ENCODE results near the gene ARHGEF4. TPM values are rescaled to one million over a fixed set of nuclear protein-coding genes. Genes with fewer than 3 reads are reported as not detected.

Gene ARHGEF4
- total and polyA plus RNA-seq, 7 experiments from 2014 or later = 2.0 to 4.4 (median 3.0) TPM; not detected in 1

- ChIA-PET POLR2A (no interaction called here), CTCF (interaction anchor here (2.8 kb wide), 1 partner anchor 77 kb away, joined by 55 read pairs; no protein-coding TSS in a partner anchor)
- Mint-ChIP-seq H3K9me3 (no peaks in the 10 kb centered on the region), H3K4me1 (peaks cover 0 to 15% (median 4%) of the 10 kb centered on the region in 7 donors), H3K36me3 (no peaks in the 10 kb centered on the region), H3K27ac (peak overlapping the region in 2 of 9 donors; percentile 38 to 51), H3K4me3 (no peak overlapping the region), H3K27me3 (peaks cover 0 to 20% (median 0%) of the 10 kb centered on the region in 5 donors)
- no peak for ATAC-seq
- Histone ChIP-seq H3K9me3 (ENCODE audit: control insufficient read depth in 2 of 3, low read length in 3 of 3) (no peaks in the 10 kb centered on the region), H3K36me3 (ENCODE audit: control insufficient read depth in 2 of 3, insufficient read depth in 3 of 3, low read length in 3 of 3) (peaks cover 0 to 3% (median 0%) of the 10 kb centered on the region in 3 experiments), H3K4me3 (ENCODE audit: low read length) (no peak overlapping the region), H3K27me3 (ENCODE audit: control insufficient read depth in 2 of 2, insufficient read depth in 2 of 2, low read length in 2 of 2) (no peaks in the 10 kb centered on the region), H3K4me1 (ENCODE audit: control insufficient read depth in 2 of 2, insufficient read depth in 2 of 2, low read length in 2 of 2) (peaks cover 0 to 3% of the 10 kb centered on the region in 2 donors), H3K27ac (ENCODE audit: low read depth, low read length) (no peak overlapping the region)
- intact Hi-C loops (cut with micrococcal nuclease) = loop anchor here (5.0 kb wide), 7 partner anchors 42 to 697 kb away; partner anchors contain the start of genes FAM168B (in 2 of the 2), ARHGEF4 (in 1 of the 2), MZT2A (in 1 of the 2) and MZT2B (in 1 of the 2)
- DNase-seq = no peak
Measured at GRCh38 chr2:130795431-130795830, 41.3 kb upstream of the ARHGEF4 start.

DNA sequence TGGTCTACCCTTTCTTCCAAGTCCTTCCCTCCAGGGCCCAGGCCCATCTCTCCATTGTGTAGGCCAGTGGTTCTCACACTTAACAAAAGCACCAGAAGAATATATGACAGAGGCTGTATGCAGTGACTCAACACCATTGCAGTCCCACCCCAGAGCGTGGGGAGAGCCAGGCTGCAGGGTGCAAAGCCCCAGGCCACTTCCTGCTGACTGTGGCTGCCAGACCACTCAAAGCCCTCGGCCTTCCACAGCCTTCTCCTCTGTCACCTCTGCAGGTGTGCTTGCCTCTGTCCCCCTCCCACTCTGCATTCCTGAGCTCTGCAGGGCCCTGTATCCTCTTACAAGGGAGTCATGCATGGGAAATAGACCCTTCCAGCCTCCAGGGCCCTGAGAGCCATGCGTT is 40.4 kb upstream of the ARHGEF4 start:
- no peaks in the 10 kb centered on the region for H3K9me3 Mint-ChIP-seq
- H3K27me3 Mint-ChIP-seq = peaks cover 0 to 20% (median 0%) of the 10 kb centered on the region in 5 donors
- no peaks in the 10 kb centered on the region for H3K9me3 ChIP-seq (ENCODE audit: control insufficient read depth in 2 of 3, low read length in 3 of 3)
- H3K4me3 ChIP-seq (ENCODE audit: low read length) = no peak overlapping the region
- POLR2A ChIA-PET = interaction anchor here (1.5 kb wide), 1 partner anchor 68 kb away, joined by 16 read pairs; the partner anchor contains the start of gene GPR148
- peaks cover 0 to 15% (median 4%) of the 10 kb centered on the region in 7 donors for H3K4me1 Mint-ChIP-seq
- H3K27ac Mint-ChIP-seq = no peak overlapping the region
- H3K27ac ChIP-seq (ENCODE audit: low read depth, low read length) = no peak overlapping the region
- H3K36me3 ChIP-seq (ENCODE audit: control insufficient read depth in 2 of 3, insufficient read depth in 3 of 3, low read length in 3 of 3) = peaks cover 0 to 3% (median 0%) of the 10 kb centered on the region in 3 experiments
- no peak for DNase-seq
- H3K27me3 ChIP-seq (ENCODE audit: control insufficient read depth in 2 of 2, insufficient read depth in 2 of 2, low read length in 2 of 2) = no peaks in the 10 kb centered on the region
- ATAC-seq = no peak
- CTCF ChIA-PET = interaction anchor here (2.8 kb wide), 1 partner anchor 76 kb away, joined by 55 read pairs; no protein-coding TSS in a partner anchor
- peaks cover 0 to 3% of the 10 kb centered on the region in 2 donors for H3K4me1 ChIP-seq (ENCODE audit: control insufficient read depth in 2 of 2, insufficient read depth in 2 of 2, low read length in 2 of 2)
- intact Hi-C loops (cut with micrococcal nuclease) = loop anchor here (2.0 to 5.0 kb wide), 8 partner anchors 41 to 697 kb away; partner anchors contain the start of genes FAM168B (in 2 of the 2), MZT2A (in 2 of the 2), ARHGEF4 (in 1 of the 2) and MZT2B (in 1 of the 2)
- H3K36me3 Mint-ChIP-seq = no peaks in the 10 kb centered on the region
- peak overlapping the region in 5 of 10 donors; percentile 5 to 54 (median 40) for H3K4me3 Mint-ChIP-seq

DNA sequence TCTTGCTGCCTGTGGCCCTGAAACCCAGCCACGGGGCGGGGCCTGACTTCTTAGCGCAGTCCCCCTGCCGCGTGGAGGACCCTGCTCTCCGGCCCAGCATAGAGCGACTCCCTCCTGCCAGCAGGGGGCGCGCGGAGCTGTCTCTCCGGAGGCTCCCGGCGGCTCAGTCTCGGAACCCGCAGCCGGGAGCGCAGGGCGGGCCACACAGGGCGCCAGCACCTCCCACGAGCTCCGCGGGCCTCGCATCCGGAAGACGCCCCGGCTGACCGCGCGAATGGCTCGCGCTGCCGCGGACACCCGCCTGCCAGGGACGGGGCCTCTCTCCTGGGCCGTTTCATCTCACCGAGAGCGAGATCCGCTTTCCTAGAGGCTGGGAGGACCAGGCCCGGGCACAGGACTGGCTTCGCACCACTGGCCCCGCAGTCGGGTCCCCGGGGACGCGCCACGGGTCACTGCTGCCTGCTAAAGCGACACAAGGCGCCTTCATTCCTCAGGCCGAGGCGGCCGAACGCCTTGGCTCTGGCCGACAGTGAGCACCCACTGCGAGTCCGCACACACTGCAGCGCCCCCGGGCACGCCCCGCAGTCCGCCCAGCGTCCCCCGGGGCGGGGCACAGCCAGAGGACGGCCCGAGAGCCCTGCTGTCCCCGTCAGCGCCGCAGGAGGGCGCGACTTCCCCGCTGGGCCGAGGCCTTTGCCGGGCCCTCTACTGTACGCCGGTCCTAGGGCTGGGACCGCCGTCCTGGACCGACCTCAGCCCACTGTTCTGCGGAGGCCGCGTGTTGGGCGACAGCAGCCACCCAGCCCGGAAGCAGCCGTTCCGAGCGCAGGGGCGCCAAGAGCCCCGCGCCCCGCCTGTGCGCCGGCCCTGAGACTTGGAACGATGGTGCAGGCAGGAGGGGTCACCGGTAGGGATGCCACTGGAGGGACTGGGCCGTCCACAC is 39.0 kb upstream of the ARHGEF4 start:
- peaks cover 0 to 3% of the 10 kb centered on the region in 2 donors for H3K4me1 ChIP-seq (ENCODE audit: control insufficient read depth in 2 of 2, insufficient read depth in 2 of 2, low read length in 2 of 2)
- Mint-ChIP-seq H3K4me3 (peak overlapping the region; percentile 58 to 82 (median 73)), H3K27ac (peak overlapping the region in 5 of 9 donors; percentile 8 to 78 (median 50)), H3K27me3 (peaks cover 0 to 15% (median 0%) of the 10 kb centered on the region in 5 donors), H3K36me3 (no peaks in the 10 kb centered on the region), H3K9me3 (no peaks in the 10 kb centered on the region), H3K4me1 (peaks cover 0 to 15% (median 4%) of the 10 kb centered on the region in 7 donors)
- peak overlapping the region; percentile 78 for H3K27ac ChIP-seq (ENCODE audit: low read depth, low read length)
- intact Hi-C loops (cut with micrococcal nuclease) = loop anchor here (1.0 to 5.0 kb wide), 17 partner anchors 27 to 920 kb away; partner anchors contain the start of genes FAM168B (in 2 of the 2), IMP4 (in 2 of the 2), MZT2A (in 2 of the 2) and SMPD4 (in 2 of the 2)
- peak; percentile 94 for ATAC-seq
- CTCF ChIA-PET = interaction anchor here (0.6 to 2.8 kb wide), 17 partner anchors 11 to 1769 kb away, joined by 3 to 55 read pairs (median 4); partner anchors contain the start of gene IMP4
- DNase-seq = peak; percentile 78 to 95 (median 88)
- POLR2A ChIA-PET = interaction anchor here (0.5 to 1.5 kb wide), 6 partner anchors 68 to 616 kb away, joined by 3 to 16 read pairs (median 4); partner anchors contain the start of genes GPR148, IMP4, MZT2B and SMPD4
- H3K4me3 ChIP-seq (ENCODE audit: low read length) = peak overlapping the region; percentile 97
- H3K9me3 ChIP-seq (ENCODE audit: control insufficient read depth in 2 of 3, low read length in 3 of 3) = no peaks in the 10 kb centered on the region
- H3K27me3 ChIP-seq (ENCODE audit: control insufficient read depth in 2 of 2, insufficient read depth in 2 of 2, low read length in 2 of 2) = no peaks in the 10 kb centered on the region
- H3K36me3 ChIP-seq (ENCODE audit: control insufficient read depth in 2 of 3, insufficient read depth in 3 of 3, low read length in 3 of 3) = peaks cover 0 to 3% (median 0%) of the 10 kb centered on the region in 3 experiments

DNA sequence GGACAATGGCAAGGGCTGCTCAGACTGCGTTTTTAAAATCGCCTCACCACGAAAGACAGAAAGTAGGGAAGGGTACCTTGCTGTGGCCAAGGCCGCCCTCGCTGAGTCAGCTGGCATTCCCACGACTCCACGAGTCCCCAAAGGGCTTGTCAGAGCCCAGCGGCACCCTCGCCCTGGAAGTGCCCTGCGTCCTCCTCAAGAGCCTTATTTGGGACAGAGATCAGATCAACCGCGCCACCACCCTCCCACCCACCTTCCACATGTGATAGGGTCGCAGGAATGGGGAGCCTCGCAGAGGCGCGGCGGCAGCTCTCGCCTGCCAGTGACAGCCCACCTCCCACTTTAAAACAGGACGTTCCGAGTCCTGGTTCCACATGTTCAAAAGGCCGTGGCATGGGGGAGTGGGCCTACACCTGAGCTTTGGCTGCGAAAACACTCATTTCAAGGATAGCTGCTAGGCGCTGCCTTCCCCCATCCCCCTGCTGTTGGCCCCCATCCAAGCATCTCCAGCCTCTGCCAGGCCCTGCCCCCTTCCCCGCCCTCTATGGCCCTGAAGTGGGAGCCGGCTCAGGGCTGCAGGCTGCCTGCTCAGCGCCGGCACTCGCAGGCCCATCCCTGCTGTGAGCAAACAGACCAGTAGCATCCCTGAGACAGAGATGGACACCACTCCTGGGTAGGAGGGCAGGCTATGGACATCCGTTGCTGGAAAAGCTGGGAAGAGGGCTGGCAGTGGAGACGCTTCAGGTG is 38.1 kb upstream of the ARHGEF4 start:
- Mint-ChIP-seq H3K36me3 (no peaks in the 10 kb centered on the region), H3K27ac (peak overlapping the region in 3 of 9 donors; percentile 34 to 78 (median 59)), H3K9me3 (no peaks in the 10 kb centered on the region), H3K27me3 (peaks cover 0 to 7% (median 0%) of the 10 kb centered on the region in 5 donors), H3K4me3 (peak overlapping the region; percentile 55 to 82 (median 71)), H3K4me1 (peaks cover 0 to 13% (median 4%) of the 10 kb centered on the region in 7 donors)
- CTCF ChIA-PET = interaction anchor here (0.8 to 1.9 kb wide), 4 partner anchors 22 to 122 kb away, joined by 3 to 8 read pairs (median 4); no protein-coding TSS in a partner anchor
- POLR2A ChIA-PET = no interaction called here
- intact Hi-C loops (cut with micrococcal nuclease) = loop anchor here (1.0 to 5.0 kb wide), 11 partner anchors 26 to 694 kb away; partner anchors contain the start of genes FAM168B (in 2 of the 2), ARHGEF4 (in 1 of the 2), IMP4 (in 1 of the 2) and MZT2A (in 1 of the 2)
- Histone ChIP-seq H3K4me1 (ENCODE audit: control insufficient read depth in 2 of 2, insufficient read depth in 2 of 2, low read length in 2 of 2) (peaks cover 0 to 3% of the 10 kb centered on the region in 2 donors), H3K27me3 (ENCODE audit: control insufficient read depth in 2 of 2, insufficient read depth in 2 of 2, low read length in 2 of 2) (no peaks in the 10 kb centered on the region), H3K27ac (ENCODE audit: low read depth, low read length) (peak overlapping the region; percentile 78), H3K36me3 (ENCODE audit: control insufficient read depth in 2 of 3, insufficient read depth in 3 of 3, low read length in 3 of 3) (peaks cover 0 to 3% (median 0%) of the 10 kb centered on the region in 3 experiments), H3K4me3 (ENCODE audit: low read length) (peak overlapping the region; percentile 97), H3K9me3 (ENCODE audit: control insufficient read depth in 2 of 3, low read length in 3 of 3) (no peaks in the 10 kb centered on the region)
- ATAC-seq (no peak), DNase-seq (peak in 2 of 9 donors; percentile 7 to 11)

DNA sequence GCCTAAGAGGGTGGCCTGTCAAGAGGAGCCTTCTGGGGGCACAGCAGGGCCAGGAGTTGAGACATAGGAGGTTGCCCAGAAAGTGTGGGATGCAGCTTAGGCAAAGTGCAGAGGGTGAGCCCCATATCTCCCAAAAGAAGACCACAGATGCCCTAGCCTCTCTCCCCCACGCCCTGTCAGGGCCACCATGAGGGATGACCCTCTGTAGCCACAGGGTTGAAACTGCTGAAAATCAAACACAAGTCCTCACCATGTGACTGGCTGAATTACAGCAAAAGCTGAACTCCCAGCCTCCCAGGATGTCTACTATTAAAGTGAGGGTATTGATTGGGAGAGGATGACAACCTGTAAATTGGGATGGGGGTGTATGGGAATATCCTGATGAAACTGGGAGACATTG is 37.4 kb upstream of the ARHGEF4 start:
- ChIA-PET POLR2A (no interaction called here), CTCF (interaction anchor here (0.7 to 1.9 kb wide), 3 partner anchors 21 to 74 kb away, joined by 3 to 8 read pairs (median 4); no protein-coding TSS in a partner anchor)
- Mint-ChIP-seq H3K27ac (no peak overlapping the region), H3K9me3 (no peaks in the 10 kb centered on the region), H3K4me3 (peak overlapping the region in 8 of 10 donors; percentile 11 to 75 (median 43)), H3K4me1 (peaks cover 0 to 12% (median 4%) of the 10 kb centered on the region in 7 donors), H3K27me3 (peaks cover 0 to 5% (median 0%) of the 10 kb centered on the region in 5 donors), H3K36me3 (no peaks in the 10 kb centered on the region)
- Histone ChIP-seq H3K4me1 (ENCODE audit: control insufficient read depth in 2 of 2, insufficient read depth in 2 of 2, low read length in 2 of 2) (peaks cover 0 to 3% of the 10 kb centered on the region in 2 donors), H3K4me3 (ENCODE audit: low read length) (no peak overlapping the region), H3K27me3 (ENCODE audit: control insufficient read depth in 2 of 2, insufficient read depth in 2 of 2, low read length in 2 of 2) (no peaks in the 10 kb centered on the region), H3K27ac (ENCODE audit: low read depth, low read length) (no peak overlapping the region), H3K9me3 (ENCODE audit: control insufficient read depth in 2 of 3, low read length in 3 of 3) (no peaks in the 10 kb centered on the region), H3K36me3 (ENCODE audit: control insufficient read depth in 2 of 3, insufficient read depth in 3 of 3, low read length in 3 of 3) (peaks cover 0 to 3% (median 0%) of the 10 kb centered on the region in 3 experiments)
- no peak for DNase-seq
- no peak for ATAC-seq
- intact Hi-C loops (cut with micrococcal nuclease) = loop anchor here (2.0 to 5.0 kb wide), 8 partner anchors 38 to 693 kb away; partner anchors contain the start of genes FAM168B (in 2 of the 2), ARHGEF4 (in 1 of the 2), MZT2A (in 1 of the 2) and MZT2B (in 1 of the 2)
